ENCODE data around the gene UGT2A1. TPM values are rescaled to one million over a fixed set of nuclear protein-coding genes. Genes with fewer than 3 reads are reported as not detected.

UGT2A1 gene
- total RNA-seq, 1 donor from 2014 or later, result not detected

DNA sequence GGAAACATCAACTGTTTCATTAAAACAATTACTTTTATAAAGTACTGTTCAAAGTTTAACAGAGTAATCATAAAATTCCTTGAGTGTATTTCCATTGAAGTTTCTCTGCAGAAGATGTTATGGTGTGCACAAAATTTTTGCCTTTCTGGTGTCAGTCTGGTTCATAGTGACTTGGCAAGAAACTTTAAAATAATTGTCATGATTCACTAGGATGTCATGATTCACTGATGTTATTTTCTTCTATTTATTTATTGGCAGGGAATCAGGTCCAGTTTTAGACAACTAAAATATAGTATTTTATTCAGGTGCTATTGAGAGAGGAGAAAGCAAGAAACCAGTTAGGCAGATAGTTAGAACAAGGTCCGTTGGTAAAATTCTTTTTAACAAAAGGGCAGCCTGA lies 3.8 kb downstream of the UGT2A1 start:
- intact Hi-C loops (cut with micrococcal nuclease), result no loop called here
- Mint-ChIP-seq H3K9me3 (no peaks in the 10 kb centered on the region), H3K4me1 (ENCODE audit: low read depth) (no peaks in the 10 kb centered on the region), H3K4me3 (ENCODE audit: low read depth) (no peak overlapping the region), H3K36me3 (ENCODE audit: low read depth) (no peaks in the 10 kb centered on the region), H3K27ac (no peak overlapping the region), H3K27me3 (ENCODE audit: low read depth) (no peaks in the 10 kb centered on the region)
- no peak for DNase-seq (ENCODE audit: low spot score)

DNA sequence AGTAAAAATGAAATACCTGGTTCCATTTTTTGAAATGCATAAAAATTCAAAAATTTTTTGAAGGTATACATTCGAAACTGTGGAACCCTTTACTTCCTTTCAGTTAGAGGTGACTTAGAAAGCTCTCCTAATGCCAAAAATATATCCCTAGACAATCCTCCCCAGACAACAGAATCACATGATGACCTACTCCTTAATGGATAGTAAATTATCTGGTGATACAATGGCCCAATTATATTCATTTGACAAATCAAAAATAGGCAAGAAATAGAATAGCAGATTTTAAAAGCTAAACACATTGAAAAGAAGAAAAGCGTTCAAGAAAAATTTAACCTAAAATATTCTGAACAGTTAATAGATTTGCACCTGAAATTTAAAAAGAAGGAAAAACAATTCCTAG lies 10.1 kb downstream of the UGT2A1 start:
- Mint-ChIP-seq H3K9me3 (no peaks in the 10 kb centered on the region), H3K36me3 (ENCODE audit: low read depth) (no peaks in the 10 kb centered on the region), H3K27me3 (ENCODE audit: low read depth) (no peaks in the 10 kb centered on the region), H3K4me3 (ENCODE audit: low read depth) (no peak overlapping the region), H3K4me1 (ENCODE audit: low read depth) (no peaks in the 10 kb centered on the region), H3K27ac (no peak overlapping the region)
- intact Hi-C loops (cut with micrococcal nuclease), result no loop called here
- DNase-seq (ENCODE audit: low spot score), result no peak

DNA sequence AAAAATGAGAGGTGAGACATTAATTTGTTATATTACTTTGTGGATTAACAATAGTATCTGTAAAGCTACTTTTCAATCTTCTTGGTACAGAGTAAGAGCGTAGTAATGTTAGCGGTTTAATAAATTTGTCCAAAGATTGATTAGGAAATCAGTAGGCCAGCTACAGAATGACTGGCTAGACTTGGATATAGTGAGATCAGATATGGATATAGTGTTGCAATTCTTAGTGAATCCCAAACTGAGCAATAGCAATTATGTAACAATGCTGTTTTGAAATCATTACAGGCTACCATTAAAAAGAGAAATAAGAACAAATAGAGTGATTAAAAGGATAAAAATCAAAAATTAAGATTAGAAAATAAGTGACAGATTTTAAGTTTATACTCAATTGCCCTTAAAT lies 12.8 kb downstream of the UGT2A1 start:
- H3K4me3 Mint-ChIP-seq (ENCODE audit: low read depth), result no peak overlapping the region
- no peaks in the 10 kb centered on the region for H3K4me1 Mint-ChIP-seq (ENCODE audit: low read depth)
- intact Hi-C loops (cut with micrococcal nuclease), result no loop called here
- H3K27me3 Mint-ChIP-seq (ENCODE audit: low read depth), result no peaks in the 10 kb centered on the region
- no peak for DNase-seq (ENCODE audit: low spot score)
- no peak overlapping the region for H3K27ac Mint-ChIP-seq
- no peaks in the 10 kb centered on the region for H3K36me3 Mint-ChIP-seq (ENCODE audit: low read depth)
- no peaks in the 10 kb centered on the region for H3K9me3 Mint-ChIP-seq

DNA sequence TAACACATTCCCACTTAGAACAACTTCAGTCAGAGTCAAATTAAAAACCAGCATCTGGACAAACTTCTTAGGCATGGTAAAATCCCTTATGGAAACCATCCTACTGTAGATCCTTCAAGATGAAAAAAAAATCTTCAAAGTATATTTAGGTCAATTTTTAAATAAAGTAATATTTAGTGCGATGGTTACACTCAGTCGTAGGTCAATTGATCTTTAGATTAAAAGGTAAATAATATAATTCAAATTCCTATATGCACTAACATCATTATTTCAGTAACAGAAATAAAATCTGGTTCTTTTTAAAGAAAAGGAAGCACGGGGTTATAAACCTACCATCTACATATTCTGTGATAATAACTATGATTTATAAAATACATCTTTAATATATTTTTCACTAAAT lies 13.5 kb downstream of the UGT2A1 start, which contains the start of gene UGT2A2:
Gene UGT2A2 (minus strand): TSS at position 101 of the 400 bp plus-strand sequence. CDS start 2 bp downstream, at position 99.
- Mint-ChIP-seq H3K4me3 (ENCODE audit: low read depth) (no peak within 1 kb of the TSS), H3K27ac (no peak within 1 kb of the TSS), H3K36me3 (ENCODE audit: low read depth) (no peaks in the 10 kb centered on the region), H3K27me3 (ENCODE audit: low read depth) (no peaks in the 10 kb centered on the region), H3K9me3 (no peaks in the 10 kb centered on the region), H3K4me1 (ENCODE audit: low read depth) (no peaks in the 10 kb centered on the region)
- intact Hi-C loops (cut with micrococcal nuclease), result no loop called here
- DNase-seq (ENCODE audit: low spot score), result no peak

DNA sequence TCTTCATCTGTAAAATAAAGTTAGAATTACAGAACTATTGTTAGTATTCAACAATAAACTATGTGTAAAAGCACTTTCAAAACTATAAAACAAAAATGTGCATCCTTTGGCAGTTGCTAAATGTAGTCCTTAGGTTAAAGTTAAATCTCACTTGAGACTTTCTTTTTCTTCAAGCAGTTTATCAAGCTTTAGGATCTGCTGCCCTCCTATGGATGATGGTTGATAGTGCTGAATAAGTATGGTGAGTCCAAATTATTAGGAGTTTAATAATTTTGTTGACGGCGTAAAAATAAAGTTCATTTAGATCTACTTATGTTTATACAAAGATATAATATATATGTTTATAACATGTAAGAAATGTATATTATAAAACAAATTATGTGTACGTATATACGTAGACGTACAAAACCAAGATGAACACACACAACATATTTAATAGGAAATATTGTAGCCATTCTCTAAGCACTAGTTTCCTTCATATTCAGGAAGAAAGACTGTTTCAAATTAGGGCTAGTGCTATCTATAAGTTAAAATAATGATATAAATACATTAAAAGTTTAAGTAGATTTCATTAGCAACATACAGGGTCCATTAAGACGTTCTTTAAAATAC lies 35.9 kb downstream of the UGT2A1 start:
- DNase-seq (ENCODE audit: low spot score), result no peak

DNA sequence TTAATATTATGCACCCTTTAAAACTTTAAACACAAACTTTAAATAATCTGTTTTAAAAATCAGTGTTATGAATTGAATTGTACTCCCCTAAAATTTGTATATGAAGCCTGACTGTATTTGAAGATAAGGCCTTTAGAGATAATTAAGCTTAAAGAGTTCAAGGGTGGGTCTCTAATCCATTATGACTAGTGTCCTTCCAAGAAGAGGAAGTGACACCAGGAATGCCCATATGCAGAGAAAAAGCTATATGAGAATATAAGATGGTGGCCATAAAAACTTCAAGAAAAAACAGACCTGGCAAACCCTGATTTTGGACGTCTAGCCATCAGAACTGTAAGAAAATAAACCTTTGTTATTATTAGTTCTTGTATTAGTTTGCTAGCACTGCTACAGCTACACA lies 42.6 kb downstream of the UGT2A1 start:
- H3K9me3 Mint-ChIP-seq, result peaks cover 1% of the 10 kb centered on the region
- no peaks in the 10 kb centered on the region for H3K27me3 Mint-ChIP-seq (ENCODE audit: low read depth)
- no peak for DNase-seq (ENCODE audit: low spot score)
- no peak overlapping the region for H3K4me3 Mint-ChIP-seq (ENCODE audit: low read depth)
- H3K27ac Mint-ChIP-seq, result no peak overlapping the region
- no peaks in the 10 kb centered on the region for H3K36me3 Mint-ChIP-seq (ENCODE audit: low read depth)
- H3K4me1 Mint-ChIP-seq (ENCODE audit: low read depth), result no peaks in the 10 kb centered on the region
- intact Hi-C loops (cut with micrococcal nuclease), result no loop called here

More for the DNA sequence above, 35.9 kb downstream of the UGT2A1 start:
- no peak overlapping the region for H3K4me3 Mint-ChIP-seq (ENCODE audit: low read depth)
- no peaks in the 10 kb centered on the region for H3K36me3 Mint-ChIP-seq (ENCODE audit: low read depth)
- H3K9me3 Mint-ChIP-seq, result no peaks in the 10 kb centered on the region
- H3K4me1 Mint-ChIP-seq (ENCODE audit: low read depth), result no peaks in the 10 kb centered on the region
- H3K27ac Mint-ChIP-seq, result no peak overlapping the region
- intact Hi-C loops (cut with micrococcal nuclease), result no loop called here
- H3K27me3 Mint-ChIP-seq (ENCODE audit: low read depth), result no peaks in the 10 kb centered on the region

DNA sequence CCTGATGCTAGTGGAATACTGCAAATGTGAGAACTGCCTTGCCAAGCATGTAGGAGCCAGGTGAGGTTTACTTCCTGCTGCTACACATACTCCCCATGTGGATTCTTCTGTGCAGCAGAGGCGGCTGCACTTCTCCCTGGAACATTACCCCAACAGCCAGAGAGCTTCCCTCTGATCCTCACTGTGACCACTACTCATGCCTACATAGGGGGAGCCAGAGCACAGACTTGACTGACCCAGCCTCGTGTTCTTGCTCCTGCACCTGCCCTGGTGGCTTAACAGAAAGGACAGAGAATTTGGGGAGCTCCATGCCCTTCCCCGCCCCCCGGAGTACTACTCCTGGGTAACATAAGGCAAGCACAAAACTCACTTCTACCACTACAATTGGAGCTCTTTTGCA lies 52.0 kb downstream of the UGT2A1 start:
- no peaks in the 10 kb centered on the region for H3K36me3 Mint-ChIP-seq (ENCODE audit: low read depth)
- no peaks in the 10 kb centered on the region for H3K27me3 Mint-ChIP-seq (ENCODE audit: low read depth)
- no peak overlapping the region for H3K4me3 Mint-ChIP-seq (ENCODE audit: low read depth)
- H3K9me3 Mint-ChIP-seq, result peaks cover 5% of the 10 kb centered on the region
- DNase-seq (ENCODE audit: low spot score), result no peak
- H3K4me1 Mint-ChIP-seq (ENCODE audit: low read depth), result no peaks in the 10 kb centered on the region
- intact Hi-C loops (cut with micrococcal nuclease), result no loop called here
- no peak overlapping the region for H3K27ac Mint-ChIP-seq

DNA sequence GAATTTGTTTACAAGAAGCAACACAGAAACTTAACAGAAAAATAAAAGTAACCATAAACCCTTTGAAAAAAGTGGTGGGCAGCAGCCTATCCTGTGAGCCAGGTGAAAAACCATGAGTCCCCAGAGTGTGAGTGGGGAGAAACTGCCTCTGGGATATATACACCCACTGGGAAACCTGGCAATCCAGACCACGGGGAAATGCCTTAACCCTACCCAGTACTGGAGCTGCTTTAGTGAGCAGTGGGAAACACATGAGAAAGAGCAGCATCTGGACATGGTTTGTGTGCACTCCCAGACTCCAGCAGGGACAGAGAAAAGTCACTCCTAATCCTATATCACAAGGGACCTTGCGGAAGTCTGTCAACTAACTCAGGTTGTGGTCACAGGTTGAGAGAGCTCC lies 53.0 kb downstream of the UGT2A1 start:
- intact Hi-C loops (cut with micrococcal nuclease), result no loop called here
- H3K36me3 Mint-ChIP-seq (ENCODE audit: low read depth), result no peaks in the 10 kb centered on the region
- H3K27ac Mint-ChIP-seq, result no peak overlapping the region
- DNase-seq (ENCODE audit: low spot score), result no peak
- H3K27me3 Mint-ChIP-seq (ENCODE audit: low read depth), result no peaks in the 10 kb centered on the region
- H3K4me3 Mint-ChIP-seq (ENCODE audit: low read depth), result no peak overlapping the region
- no peaks in the 10 kb centered on the region for H3K4me1 Mint-ChIP-seq (ENCODE audit: low read depth)
- no peaks in the 10 kb centered on the region for H3K9me3 Mint-ChIP-seq

DNA sequence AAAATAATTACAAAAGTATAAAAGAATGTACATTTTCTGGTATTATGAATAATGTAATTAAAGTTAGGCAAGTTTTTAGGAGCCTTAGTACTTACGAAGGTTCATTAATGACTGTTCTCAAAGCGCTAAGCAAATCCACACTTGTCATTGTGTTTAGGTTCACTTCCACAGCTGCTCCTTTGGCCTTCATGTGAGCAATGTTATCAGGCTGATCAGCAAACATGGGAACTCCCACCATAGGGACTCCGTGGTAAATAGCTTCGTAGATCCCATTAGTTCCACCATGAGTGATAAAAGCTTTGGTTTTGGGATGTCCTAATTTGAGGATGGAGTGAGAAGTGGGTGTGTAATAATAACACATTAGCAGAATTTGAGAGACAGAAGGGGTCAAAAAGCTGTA lies 58.7 kb downstream of the UGT2A1 start:
- DNase-seq (ENCODE audit: low spot score), result no peak
- H3K36me3 Mint-ChIP-seq (ENCODE audit: low read depth), result no peaks in the 10 kb centered on the region
- no peaks in the 10 kb centered on the region for H3K4me1 Mint-ChIP-seq (ENCODE audit: low read depth)
- H3K4me3 Mint-ChIP-seq (ENCODE audit: low read depth), result no peak overlapping the region
- intact Hi-C loops (cut with micrococcal nuclease), result no loop called here
- H3K27ac Mint-ChIP-seq, result no peak overlapping the region
- H3K9me3 Mint-ChIP-seq, result no peaks in the 10 kb centered on the region
- no peaks in the 10 kb centered on the region for H3K27me3 Mint-ChIP-seq (ENCODE audit: low read depth)

DNA sequence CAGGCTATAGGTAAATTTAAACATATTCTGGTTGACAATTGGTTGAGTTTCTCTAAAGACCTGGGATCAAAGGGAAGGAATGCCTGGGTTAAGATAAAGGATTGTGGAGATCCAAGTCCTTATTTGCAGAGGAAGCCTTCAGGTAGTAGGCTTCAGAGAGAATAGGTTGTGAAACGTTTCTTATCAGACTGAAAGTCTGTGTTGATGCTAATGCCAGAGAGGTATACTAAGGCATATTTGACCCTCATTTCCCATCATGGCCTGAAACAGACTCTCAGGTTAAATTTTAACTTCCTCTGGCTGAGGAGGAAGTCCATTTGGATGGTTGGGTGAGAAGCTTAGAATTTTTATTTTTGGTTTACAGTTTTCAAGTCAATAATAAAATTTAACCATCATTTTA lies 61.7 kb downstream of the UGT2A1 start:
- H3K27me3 Mint-ChIP-seq (ENCODE audit: low read depth), result no peaks in the 10 kb centered on the region
- H3K27ac Mint-ChIP-seq, result no peak overlapping the region
- no peaks in the 10 kb centered on the region for H3K4me1 Mint-ChIP-seq (ENCODE audit: low read depth)
- intact Hi-C loops (cut with micrococcal nuclease), result no loop called here
- H3K36me3 Mint-ChIP-seq (ENCODE audit: low read depth), result no peaks in the 10 kb centered on the region
- H3K4me3 Mint-ChIP-seq (ENCODE audit: low read depth), result no peak overlapping the region
- no peak for DNase-seq (ENCODE audit: low spot score)
- H3K9me3 Mint-ChIP-seq, result no peaks in the 10 kb centered on the region

DNA sequence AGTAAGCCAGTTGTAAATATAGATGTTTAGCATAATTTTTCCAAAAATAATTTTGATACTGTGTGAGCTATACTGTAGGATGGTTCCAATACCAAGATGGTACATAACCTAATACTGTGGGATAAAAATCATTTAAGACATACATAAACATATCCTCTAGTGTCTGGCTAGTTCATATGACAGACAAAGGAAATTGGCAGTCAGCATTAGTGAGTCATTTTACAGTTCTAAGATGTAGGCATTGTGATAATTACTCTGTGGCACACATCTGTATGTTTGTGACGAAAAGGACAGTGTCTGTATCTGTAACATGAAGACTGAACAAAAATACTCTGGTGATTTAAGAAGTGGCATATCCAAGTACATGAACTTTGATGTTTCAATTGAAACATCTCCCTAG lies 63.2 kb downstream of the UGT2A1 start:
- Mint-ChIP-seq H3K36me3 (ENCODE audit: low read depth) (no peaks in the 10 kb centered on the region), H3K27me3 (ENCODE audit: low read depth) (no peaks in the 10 kb centered on the region), H3K4me3 (ENCODE audit: low read depth) (no peak overlapping the region), H3K4me1 (ENCODE audit: low read depth) (no peaks in the 10 kb centered on the region), H3K27ac (no peak overlapping the region), H3K9me3 (no peaks in the 10 kb centered on the region)
- intact Hi-C loops (cut with micrococcal nuclease), result no loop called here
- DNase-seq (ENCODE audit: low spot score), result no peak

DNA sequence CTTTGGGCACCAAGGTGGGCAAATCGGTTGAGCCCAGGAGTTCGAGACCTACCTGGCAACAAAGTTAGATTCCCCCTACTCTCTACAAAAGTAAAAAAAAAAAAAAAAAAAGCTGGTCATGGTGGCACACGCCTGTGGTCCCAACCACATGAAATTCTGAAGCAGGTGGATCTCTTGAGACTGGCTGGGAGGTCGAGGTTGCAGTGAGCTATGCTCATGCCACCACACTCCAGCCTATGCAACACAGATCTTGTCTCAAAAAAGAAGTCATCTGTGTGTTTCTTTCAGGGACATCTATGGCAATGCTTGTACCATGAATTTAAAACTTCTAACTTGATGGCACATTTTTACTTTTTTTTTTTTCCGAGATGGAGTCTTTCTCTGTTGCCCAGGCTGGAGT lies 68.9 kb downstream of the UGT2A1 start:
- intact Hi-C loops (cut with micrococcal nuclease), result no loop called here
- H3K27ac Mint-ChIP-seq, result no peak overlapping the region
- no peaks in the 10 kb centered on the region for H3K4me1 Mint-ChIP-seq (ENCODE audit: low read depth)
- H3K4me3 Mint-ChIP-seq (ENCODE audit: low read depth), result no peak overlapping the region
- H3K36me3 Mint-ChIP-seq (ENCODE audit: low read depth), result no peaks in the 10 kb centered on the region
- DNase-seq (ENCODE audit: low spot score), result no peak
- no peaks in the 10 kb centered on the region for H3K27me3 Mint-ChIP-seq (ENCODE audit: low read depth)
- no peaks in the 10 kb centered on the region for H3K9me3 Mint-ChIP-seq

DNA sequence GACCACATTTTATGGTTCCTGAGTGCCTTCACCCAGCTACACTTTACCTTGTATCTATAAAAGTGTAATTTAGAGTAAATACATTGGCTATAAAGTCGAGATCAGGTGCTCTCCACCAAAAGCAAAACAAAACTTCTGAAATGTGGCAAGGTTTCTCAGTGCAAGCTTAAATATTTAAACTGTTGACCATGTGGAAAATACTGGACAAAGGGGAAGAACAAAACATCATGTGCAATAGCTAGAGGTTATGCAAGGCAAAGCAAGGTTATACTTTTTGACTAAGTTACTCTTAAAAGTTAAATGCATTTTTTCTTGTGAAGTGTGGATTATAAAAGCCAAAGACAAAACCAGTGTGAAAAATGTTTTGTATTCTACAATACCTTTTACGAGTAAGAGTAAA lies 69.5 kb downstream of the UGT2A1 start:
- H3K27me3 Mint-ChIP-seq (ENCODE audit: low read depth), result no peaks in the 10 kb centered on the region
- H3K36me3 Mint-ChIP-seq (ENCODE audit: low read depth), result no peaks in the 10 kb centered on the region
- no peak overlapping the region for H3K27ac Mint-ChIP-seq
- intact Hi-C loops (cut with micrococcal nuclease), result no loop called here
- H3K4me1 Mint-ChIP-seq (ENCODE audit: low read depth), result no peaks in the 10 kb centered on the region
- no peak for DNase-seq (ENCODE audit: low spot score)
- H3K4me3 Mint-ChIP-seq (ENCODE audit: low read depth), result no peak overlapping the region
- no peaks in the 10 kb centered on the region for H3K9me3 Mint-ChIP-seq

DNA sequence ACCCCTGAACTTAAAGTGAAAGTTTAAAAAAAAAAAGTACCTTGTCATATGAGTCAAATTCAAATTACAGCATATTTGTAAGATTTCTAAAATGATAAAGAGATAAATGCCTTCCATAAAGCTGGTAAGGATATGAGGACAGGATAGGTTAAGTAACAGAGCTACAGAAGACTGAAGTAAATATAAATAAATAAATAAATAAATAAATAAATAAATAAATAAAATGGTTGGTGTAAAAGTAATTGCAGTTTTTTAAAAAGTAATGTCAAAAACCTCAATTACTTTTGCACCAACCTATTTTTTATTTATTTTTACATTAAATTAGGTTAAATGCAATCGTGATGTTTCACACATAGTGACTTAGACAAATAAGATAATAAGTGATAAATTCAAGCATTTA lies 75.8 kb downstream of the UGT2A1 start:
- H3K9me3 Mint-ChIP-seq, result no peaks in the 10 kb centered on the region
- no peaks in the 10 kb centered on the region for H3K36me3 Mint-ChIP-seq (ENCODE audit: low read depth)
- H3K27ac Mint-ChIP-seq, result no peak overlapping the region
- intact Hi-C loops (cut with micrococcal nuclease), result no loop called here
- no peak for DNase-seq (ENCODE audit: low spot score)
- H3K27me3 Mint-ChIP-seq (ENCODE audit: low read depth), result no peaks in the 10 kb centered on the region
- H3K4me3 Mint-ChIP-seq (ENCODE audit: low read depth), result no peak overlapping the region
- H3K4me1 Mint-ChIP-seq (ENCODE audit: low read depth), result no peaks in the 10 kb centered on the region

Data from activated T-helper 2 cell treated with anti-CD3 and anti-CD28 coated beads, Interferon-gamma antibody, Interleukin-2, Interleukin-4, amounts not matched to agents 10 μg/mL and 5 μg/mL and 100 μg/mL, durations not matched to agents 14 hours and 24 hours and 36 hours (primary cell).